ACC112 (cell line): ENCODE results near the gene MACROH2A1.

ENCODE experiments used
- H2AFZ ChIP-seq: fragments of 200-600 bp; sonication (generic); one replicate; pipeline ENCODE4 v1.6.0; 2017; ENCODE audit warnings: antibody characterized with exemption, low read length; ENCODE audit not compliant: unreplicated experiment
- H3K27ac ChIP-seq: fragments of 200-600 bp; sonication (generic); 2 replicates; pipeline ENCODE4 v1.5.1; 2014; ENCODE audit warnings: low read depth, mild to moderate bottlenecking, antibody characterized with exemption, low read length, moderate library complexity
- H3K27me3 ChIP-seq: fragments of 200-600 bp; sonication (generic); 2 replicates; pipeline ENCODE4 v1.6.1; 2014; ENCODE audit warnings: mild to moderate bottlenecking, antibody characterized with exemption, low read length, moderate library complexity, mixed read lengths; ENCODE audit not compliant: insufficient read depth
- H3K36me3 ChIP-seq: fragments of 200-600 bp; sonication (generic); 2 replicates; pipeline ENCODE4 v1.6.1; 2016; ENCODE audit warnings: mild to moderate bottlenecking, antibody characterized with exemption, low read length, moderate library complexity, mixed read lengths; ENCODE audit not compliant: insufficient read depth
- H3K4me1 ChIP-seq: fragments of 200-600 bp; sonication (generic); one replicate; pipeline ENCODE4 v1.6.1; 2016; ENCODE audit warnings: low read length, mixed read lengths; ENCODE audit not compliant: insufficient read depth, unreplicated experiment, control insufficient read depth
- H3K4me3 ChIP-seq: fragments of 200-600 bp; sonication (generic); 2 replicates; pipeline ENCODE4 v1.5.1; 2014; ENCODE audit warnings: mild to moderate bottlenecking, low read depth, low read length
- H3K79me2 ChIP-seq: fragments of 200-600 bp; sonication (generic); one replicate; pipeline ENCODE4 v1.6.0; 2016; ENCODE audit warnings: low read length; ENCODE audit not compliant: control insufficient read depth, unreplicated experiment, insufficient read depth

The MACROH2A1 gene

GRCh38 chr5:135435467-135436330 lies 36.7 kb upstream of the MACROH2A1 start:
- H3K79me2 ChIP-seq: no peaks in the 10 kb centered on the region
- no peak overlapping the region for H3K27ac ChIP-seq
- no peak overlapping the region for H2AFZ ChIP-seq
- no peak overlapping the region for H3K4me3 ChIP-seq
- no peaks in the 10 kb centered on the region for H3K36me3 ChIP-seq
- no peaks in the 10 kb centered on the region for H3K27me3 ChIP-seq
- H3K4me1 ChIP-seq: peaks cover 25% of the 10 kb centered on the region

GRCh38 chr5:135434591-135435466 lies 35.8 kb upstream of the MACROH2A1 start:
- no peak overlapping the region for H3K27ac ChIP-seq
- H3K36me3 ChIP-seq: no peaks in the 10 kb centered on the region
- no peaks in the 10 kb centered on the region for H3K27me3 ChIP-seq
- no peaks in the 10 kb centered on the region for H3K79me2 ChIP-seq
- peaks cover 25% of the 10 kb centered on the region for H3K4me1 ChIP-seq
- H2AFZ ChIP-seq: no peak overlapping the region
- H3K4me3 ChIP-seq: no peak overlapping the region

GRCh38 chr5:135433681-135434426 lies 34.8 kb upstream of the MACROH2A1 start:
- no peaks in the 10 kb centered on the region for H3K27me3 ChIP-seq
- H3K79me2 ChIP-seq: no peaks in the 10 kb centered on the region
- peaks cover 25% of the 10 kb centered on the region for H3K4me1 ChIP-seq
- no peak overlapping the region for H3K27ac ChIP-seq
- no peak overlapping the region for H3K4me3 ChIP-seq
- no peaks in the 10 kb centered on the region for H3K36me3 ChIP-seq
- H2AFZ ChIP-seq: no peak overlapping the region

- Histone ChIP-seq H3K27ac (no peak overlapping the region), H3K4me3 (no peak overlapping the region), H3K79me2 (no peaks in the 10 kb centered on the region), H2AFZ (no peak overlapping the region), H3K4me1 (peaks cover 9% of the 10 kb centered on the region), H3K27me3 (no peaks in the 10 kb centered on the region), H3K36me3 (no peaks in the 10 kb centered on the region)
Measured at GRCh38 chr5:135432113-135432512, 33.1 kb upstream of the MACROH2A1 start.

GRCh38 chr5:135430135-135430437 lies 31.1 kb upstream of the MACROH2A1 start:
- H3K36me3 ChIP-seq: no peaks in the 10 kb centered on the region

GRCh38 chr5:135429301-135430134 lies 30.5 kb upstream of the MACROH2A1 start:
- Histone ChIP-seq H2AFZ (no peak overlapping the region), H3K4me1 (peaks cover 8% of the 10 kb centered on the region), H3K79me2 (no peaks in the 10 kb centered on the region), H3K4me3 (no peak overlapping the region), H3K27me3 (no peaks in the 10 kb centered on the region), H3K36me3 (no peaks in the 10 kb centered on the region), H3K27ac (no peak overlapping the region)

More at GRCh38 chr5:135430135-135430437, 31.1 kb upstream of the MACROH2A1 start:
- Histone ChIP-seq H3K4me3 (no peak overlapping the region), H3K27ac (no peak overlapping the region), H2AFZ (no peak overlapping the region), H3K79me2 (no peaks in the 10 kb centered on the region), H3K4me1 (peaks cover 8% of the 10 kb centered on the region), H3K27me3 (no peaks in the 10 kb centered on the region)

GRCh38 chr5:135428586-135428985 lies 29.6 kb upstream of the MACROH2A1 start:
- peaks cover 3% of the 10 kb centered on the region for H3K4me1 ChIP-seq
- no peaks in the 10 kb centered on the region for H3K36me3 ChIP-seq
- no peak overlapping the region for H2AFZ ChIP-seq
- H3K4me3 ChIP-seq: no peak overlapping the region
- no peak overlapping the region for H3K27ac ChIP-seq
- no peaks in the 10 kb centered on the region for H3K27me3 ChIP-seq
- no peaks in the 10 kb centered on the region for H3K79me2 ChIP-seq

GRCh38 chr5:135426102-135427082 lies 27.4 kb upstream of the MACROH2A1 start:
- no peak overlapping the region for H2AFZ ChIP-seq
- H3K4me1 ChIP-seq: no peaks in the 10 kb centered on the region
- H3K27ac ChIP-seq: no peak overlapping the region
- H3K4me3 ChIP-seq: no peak overlapping the region
- no peaks in the 10 kb centered on the region for H3K36me3 ChIP-seq
- no peaks in the 10 kb centered on the region for H3K79me2 ChIP-seq
- no peaks in the 10 kb centered on the region for H3K27me3 ChIP-seq

GRCh38 chr5:135425641-135426040 lies 26.6 kb upstream of the MACROH2A1 start:
- Histone ChIP-seq H2AFZ (no peak overlapping the region), H3K27ac (no peak overlapping the region), H3K4me3 (no peak overlapping the region), H3K36me3 (no peaks in the 10 kb centered on the region), H3K4me1 (no peaks in the 10 kb centered on the region), H3K79me2 (no peaks in the 10 kb centered on the region), H3K27me3 (peaks cover under 1% of the 10 kb centered on the region; the same call in 1 of the 2 replicates)
